DMS 273 (cell line): ENCODE results near the gene PLA2G2A.

Experiments
- DNase-seq: peaks from one replicate; lab custom pipeline; 2025; ENCODE audit not compliant: unreplicated experiment; lab: John Stamatoyannopoulos, UW

Gene PLA2G2A

GRCh38 chr1:19974822-19975416 lies 4.5 kb downstream of the PLA2G2A start:
- peak; percentile 89 for DNase-seq

GRCh38 chr1:19973616-19974015 lies 5.8 kb downstream of the PLA2G2A start:
- DNase-seq, result no peak

GRCh38 chr1:19971664-19972063 lies 7.8 kb downstream of the PLA2G2A start:
- no peak for DNase-seq

- DNase-seq, result no peak
These were observed 9.3 kb downstream of the PLA2G2A start for GRCh38 chr1:19969898-19970660.

- DNase-seq, result no peak
These were observed 11.6 kb downstream of the PLA2G2A start for GRCh38 chr1:19967808-19968207.

GRCh38 chr1:19964542-19964941 lies 14.9 kb downstream of the PLA2G2A start:
- DNase-seq, result no peak

- no peak for DNase-seq
These were observed 15.8 kb downstream of the PLA2G2A start for GRCh38 chr1:19963636-19964035.

- no peak for DNase-seq
These were observed 18.8 kb downstream of the PLA2G2A start for GRCh38 chr1:19960591-19960990.

- DNase-seq, result no peak
These were observed 21.6 kb downstream of the PLA2G2A start for GRCh38 chr1:19957779-19958178.

GRCh38 chr1:19955534-19956170 lies 23.8 kb downstream of the PLA2G2A start:
- no peak for DNase-seq

- no peak for DNase-seq
These were observed 25.4 kb downstream of the PLA2G2A start for GRCh38 chr1:19954059-19954458.

- DNase-seq, result no peak
These were observed 30.4 kb downstream of the PLA2G2A start for GRCh38 chr1:19949016-19949415.

- no peak for DNase-seq
These were observed 32.4 kb downstream of the PLA2G2A start for GRCh38 chr1:19946971-19947370.

GRCh38 chr1:19946331-19946751 lies 33.1 kb downstream of the PLA2G2A start:
- DNase-seq, result no peak

- no peak for DNase-seq
These were observed 33.5 kb downstream of the PLA2G2A start for GRCh38 chr1:19945914-19946313.

GRCh38 chr1:19942657-19943056 lies 36.8 kb downstream of the PLA2G2A start:
- no peak for DNase-seq

GRCh38 chr1:19942088-19942487 lies 37.3 kb downstream of the PLA2G2A start:
- DNase-seq, result no peak

GRCh38 chr1:19941206-19941568 lies 38.2 kb downstream of the PLA2G2A start:
- no peak for DNase-seq

- DNase-seq, result no peak
These were observed 38.8 kb downstream of the PLA2G2A start for GRCh38 chr1:19940486-19941205.

- no peak for DNase-seq
These were observed 40.9 kb downstream of the PLA2G2A start for GRCh38 chr1:19938472-19938871.

GRCh38 chr1:19936061-19936750 lies 43.2 kb downstream of the PLA2G2A start:
- no peak for DNase-seq
